HG03139 (cell line): ENCODE measurements around the gene ZNF407.

Source experiments
- ATAC-seq: cut with Tn5 transposase; IDR thresholded peaks from one replicate; pipeline ENCODE4 v1.9.1; 2021; ENCODE audit not compliant: unreplicated experiment

Gene ZNF407

DNA sequence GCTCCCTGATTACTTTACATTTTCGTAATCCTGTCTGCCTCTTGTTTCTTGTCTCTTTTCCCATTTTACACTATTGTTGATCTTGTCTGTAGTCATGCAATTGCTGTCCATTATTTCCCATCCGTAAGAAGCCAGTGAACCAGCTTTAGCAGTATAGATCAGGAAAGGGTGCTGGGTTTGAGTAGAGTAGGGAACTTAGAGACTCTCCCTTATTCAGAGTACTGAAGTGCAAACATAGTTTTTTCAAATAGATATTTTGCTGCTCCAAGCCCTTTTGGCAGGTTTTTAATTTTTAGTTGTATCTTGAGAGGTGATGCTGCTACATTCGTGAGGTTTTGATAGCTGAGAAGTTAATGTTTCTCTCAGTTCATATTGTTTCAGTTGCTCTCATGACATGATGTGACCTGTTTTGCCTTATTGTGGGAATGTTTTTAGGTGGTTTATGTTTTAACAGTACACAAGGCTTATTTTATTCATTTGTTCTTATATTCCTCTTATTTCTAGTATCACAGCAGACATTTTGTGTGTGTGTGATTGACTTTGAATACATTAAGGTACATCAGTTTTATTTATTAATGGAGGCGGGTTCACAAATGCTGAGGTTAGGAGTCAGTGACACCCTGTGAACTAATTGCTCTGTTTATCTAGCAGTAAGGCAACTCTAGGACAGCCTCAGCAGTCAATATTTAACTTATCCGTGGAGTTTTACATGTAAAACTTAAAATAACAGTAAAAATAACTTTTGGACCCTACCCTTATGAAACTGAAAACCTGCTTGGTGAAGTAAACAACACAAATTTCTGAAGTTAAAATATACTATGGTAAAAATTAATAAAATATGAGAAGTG is 118.4 kb downstream of the ZNF407 start:
- ATAC-seq = no peak

DNA sequence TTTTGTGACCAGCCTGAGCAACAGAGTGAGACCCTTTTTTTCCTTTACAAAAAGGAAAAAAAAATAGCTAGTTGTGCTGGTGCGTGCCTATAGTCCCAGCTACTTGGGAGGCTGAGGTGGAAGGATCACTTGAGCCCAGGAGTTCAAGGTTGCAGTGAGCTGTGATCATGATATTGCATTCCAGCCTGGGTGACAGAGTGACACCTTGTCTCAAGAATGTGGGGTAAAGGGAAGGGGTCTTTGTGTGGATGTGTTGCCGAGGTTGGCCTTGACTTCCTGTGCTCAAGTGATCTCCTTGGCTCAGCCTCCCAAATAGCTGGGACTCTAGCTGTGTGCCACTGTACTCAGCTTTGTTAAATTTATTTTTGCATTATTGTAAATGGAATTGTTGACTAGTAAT is 120.6 kb downstream of the ZNF407 start:
- ATAC-seq = no peak

DNA sequence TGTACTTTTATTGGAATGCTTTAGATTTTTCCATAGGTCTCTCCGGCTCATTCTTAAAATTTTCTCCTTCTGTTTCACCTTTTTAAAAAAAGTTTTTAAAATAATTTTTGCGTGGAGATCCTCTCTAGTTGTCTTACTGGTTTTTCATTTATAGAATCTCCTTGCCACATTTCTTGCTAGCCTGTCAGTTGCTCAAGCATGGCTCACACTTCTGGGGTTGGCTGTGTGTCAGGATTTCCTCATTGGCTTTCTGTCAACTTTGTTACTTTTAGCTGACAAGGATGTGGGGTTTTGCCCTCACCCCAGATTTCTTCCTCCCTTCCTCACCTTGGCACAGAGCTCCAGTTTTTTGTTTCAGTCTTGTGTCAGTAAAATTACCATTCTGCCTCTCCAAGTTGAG is 124.6 kb downstream of the ZNF407 start:
- ATAC-seq = no peak

- ATAC-seq = no peak
Measured at GRCh38 chr18:74724186-74724585, 126.5 kb downstream of the ZNF407 start.

DNA sequence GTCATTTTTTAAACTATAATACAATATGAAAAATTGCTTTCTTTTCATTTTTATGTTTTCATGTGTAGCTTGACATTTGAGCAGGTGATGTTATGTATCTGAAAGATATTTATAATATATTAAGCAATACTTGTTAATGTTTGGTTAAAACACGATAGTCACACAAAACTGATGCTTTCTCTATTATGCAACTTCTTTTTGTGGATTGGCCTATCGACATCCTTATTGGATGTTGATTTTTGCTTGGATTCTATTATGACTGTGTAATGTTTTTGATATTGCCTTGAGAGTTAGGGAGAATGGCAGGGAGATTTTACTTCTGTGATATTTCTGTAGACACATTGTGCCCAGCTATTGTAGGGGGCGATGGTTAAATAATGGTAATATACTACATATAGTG is 128.0 kb downstream of the ZNF407 start:
- ATAC-seq = no peak

DNA sequence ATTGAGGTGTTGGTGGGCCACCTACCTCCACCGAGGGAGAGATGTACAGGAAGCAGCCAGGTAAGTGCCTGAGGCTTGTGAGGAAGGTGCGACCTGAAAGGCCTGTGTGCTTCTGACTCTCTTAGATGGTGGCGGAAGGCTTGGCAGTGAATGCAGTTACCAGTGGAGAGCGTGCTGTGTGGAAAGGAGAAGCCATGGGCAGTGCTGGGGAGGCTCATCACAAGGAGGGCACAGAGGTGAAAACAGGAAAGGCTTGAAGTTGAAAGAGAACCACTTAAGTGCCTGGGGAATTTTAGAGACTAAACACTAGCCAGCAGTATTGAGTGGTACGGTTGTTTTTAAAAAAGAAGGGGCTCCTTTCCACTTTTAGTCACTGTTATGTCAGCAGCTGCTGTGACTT is 130.9 kb downstream of the ZNF407 start:
- no peak for ATAC-seq

GRCh38 chr18:74731097-74731496 is 133.4 kb downstream of the ZNF407 start:
- ATAC-seq = no peak

DNA sequence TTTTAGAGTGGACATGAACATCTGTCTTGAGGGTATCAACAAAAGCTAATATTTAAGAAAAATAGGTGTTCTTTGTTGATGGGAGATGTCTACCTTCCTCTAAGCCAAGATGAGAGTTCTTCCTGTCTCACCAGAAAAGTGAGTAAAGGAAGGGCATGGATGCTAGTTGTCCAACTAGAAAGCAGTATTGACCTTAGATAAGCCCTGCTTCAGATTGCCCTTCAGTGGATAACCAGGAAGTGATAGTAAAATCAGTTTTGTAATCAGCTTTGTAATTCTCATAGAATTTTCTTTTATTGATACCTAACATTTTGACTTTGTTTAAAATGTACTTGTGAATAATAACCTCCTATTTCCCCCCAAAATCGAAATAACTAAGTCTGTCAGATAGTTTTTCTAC is 134.7 kb downstream of the ZNF407 start:
- no peak for ATAC-seq

DNA sequence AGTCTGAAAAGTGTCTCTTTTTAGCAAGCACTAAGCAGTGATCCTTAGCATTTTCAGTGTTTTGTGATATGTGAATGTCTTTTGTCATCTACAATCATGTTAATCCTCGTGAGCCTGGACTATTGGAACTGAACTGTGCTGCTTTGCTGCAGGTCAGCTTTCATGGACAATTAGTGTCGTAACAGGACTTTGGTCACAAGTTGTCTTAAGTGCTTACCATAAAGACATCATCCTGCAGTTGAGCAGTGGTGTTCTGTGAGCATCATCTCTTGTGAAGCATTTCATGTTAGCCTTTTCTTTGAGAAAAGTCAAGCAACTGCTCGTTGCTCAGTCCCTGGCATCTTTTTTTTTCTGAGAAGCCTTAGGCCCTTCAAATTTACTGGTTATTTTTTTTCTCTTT is 135.9 kb downstream of the ZNF407 start:
- no peak for ATAC-seq

DNA sequence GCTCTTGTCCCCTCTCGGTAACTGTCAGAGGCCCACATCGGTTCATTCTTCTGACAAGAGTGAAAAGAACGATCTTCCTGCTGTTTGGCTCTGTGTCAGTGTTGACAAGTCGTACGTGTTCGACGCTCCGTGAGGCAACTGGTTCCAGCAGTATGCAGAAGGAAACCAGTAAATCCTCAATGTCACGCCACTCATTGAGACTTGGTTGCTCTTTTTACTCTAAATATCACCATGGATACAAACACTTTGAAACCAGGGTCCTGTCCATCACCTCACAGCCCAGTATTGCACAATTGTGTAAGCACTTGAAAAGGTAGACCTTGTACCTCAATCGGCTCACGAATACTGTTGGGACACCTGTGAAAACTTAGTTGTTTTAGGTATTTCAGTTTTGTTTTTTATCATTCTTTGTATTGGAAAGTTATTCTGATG is 136.4 kb downstream of the ZNF407 start:
- ATAC-seq = no peak

DNA sequence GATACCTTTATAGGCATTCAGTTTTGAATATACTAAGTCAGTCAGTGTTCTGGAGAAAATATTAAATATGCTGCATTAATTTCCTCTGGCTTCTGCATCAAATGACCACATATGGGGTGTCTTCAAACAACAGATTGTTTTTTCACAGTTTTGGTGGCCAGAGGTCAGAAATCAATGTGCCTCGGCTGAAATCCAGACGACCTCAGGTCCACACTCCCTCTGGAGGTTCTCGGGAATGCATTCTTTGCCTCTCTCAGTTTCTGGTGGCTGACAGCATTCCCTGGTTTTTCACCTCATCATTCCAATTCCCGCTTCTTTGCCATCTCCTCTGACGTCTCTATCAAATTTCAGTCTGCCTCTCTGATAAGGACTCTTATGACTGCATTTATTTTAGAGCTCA is 142.3 kb downstream of the ZNF407 start:
- no peak for ATAC-seq

DNA sequence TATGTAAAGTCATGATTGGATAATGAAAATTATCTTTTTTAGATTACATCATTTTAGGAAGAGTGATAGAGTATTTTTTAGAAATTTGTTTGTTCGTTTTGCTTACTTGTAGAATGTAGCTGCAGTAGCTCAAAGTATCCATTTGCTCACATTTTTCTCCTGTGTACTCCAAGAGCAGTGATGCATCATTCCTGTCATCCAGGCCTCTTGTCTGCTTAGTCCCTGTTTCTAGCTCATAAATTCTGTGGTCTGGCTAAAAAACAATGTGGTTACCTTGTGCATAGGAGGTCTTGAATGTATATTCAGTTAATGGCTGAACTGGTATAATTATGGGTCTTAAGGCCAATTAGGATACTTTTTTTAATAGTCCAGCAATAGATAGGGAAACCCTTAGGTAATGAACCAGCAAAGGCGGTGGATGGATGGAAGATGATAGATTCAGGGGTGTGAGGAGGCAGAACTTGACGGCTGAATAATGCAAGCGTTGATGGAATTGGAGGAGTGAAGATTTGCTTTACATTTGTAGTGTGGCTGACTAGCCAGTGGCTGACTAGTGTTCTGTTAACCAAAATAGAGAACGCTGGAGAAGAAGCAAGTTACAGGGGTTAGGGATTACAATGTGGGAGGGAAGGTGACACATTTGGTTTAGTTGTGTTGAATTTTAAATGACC is 145.0 kb downstream of the ZNF407 start:
- ATAC-seq = no peak

- ATAC-seq = no peak
Measured at GRCh38 chr18:74745633-74746403, 148.1 kb downstream of the ZNF407 start.

- ATAC-seq = no peak
Measured at GRCh38 chr18:74748809-74749208, 151.1 kb downstream of the ZNF407 start.

GRCh38 chr18:74758995-74759394 is 161.3 kb downstream of the ZNF407 start:
- no peak for ATAC-seq

GRCh38 chr18:74760026-74760425 is 162.4 kb downstream of the ZNF407 start:
- ATAC-seq = no peak

DNA sequence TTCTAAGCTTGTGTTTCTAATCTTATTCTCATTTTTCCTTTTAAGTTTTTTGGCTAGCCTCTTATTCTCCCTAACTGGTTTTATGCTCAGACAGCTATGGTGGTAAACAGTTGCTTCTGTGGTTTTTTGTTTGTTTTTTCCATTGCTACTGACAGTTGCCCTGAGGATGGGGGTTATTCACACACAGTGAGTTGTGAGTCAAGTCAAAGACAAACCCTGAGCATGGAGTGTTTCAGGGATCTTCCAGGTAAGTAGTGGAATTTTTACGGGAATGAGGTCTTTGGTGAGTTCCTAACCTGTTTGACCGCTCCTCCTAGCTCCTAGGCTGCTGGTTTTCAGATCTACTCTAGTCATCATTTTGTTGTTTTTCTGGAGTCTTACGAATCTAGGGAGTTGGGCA is 162.8 kb downstream of the ZNF407 start:
- ATAC-seq = no peak

DNA sequence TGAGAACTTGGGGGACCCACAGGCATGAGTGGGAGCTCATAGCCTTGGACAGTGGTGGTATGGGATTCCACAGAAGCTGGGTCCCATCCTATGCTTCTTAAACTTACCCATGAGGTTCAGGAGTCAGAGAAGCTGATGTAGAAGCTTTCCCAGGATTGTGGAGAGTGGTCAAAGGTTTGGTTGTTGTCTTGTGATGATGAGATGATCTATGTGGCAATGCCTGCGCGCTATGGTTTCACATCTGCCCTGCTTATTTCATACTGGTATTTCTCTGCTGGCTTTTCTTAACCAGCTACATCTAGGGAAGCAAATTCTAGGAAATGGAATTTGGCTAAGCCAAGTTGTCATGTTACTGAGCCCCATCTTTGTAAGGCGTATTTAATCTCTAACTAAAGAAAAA is 168.6 kb downstream of the ZNF407 start:
- no peak for ATAC-seq

DNA sequence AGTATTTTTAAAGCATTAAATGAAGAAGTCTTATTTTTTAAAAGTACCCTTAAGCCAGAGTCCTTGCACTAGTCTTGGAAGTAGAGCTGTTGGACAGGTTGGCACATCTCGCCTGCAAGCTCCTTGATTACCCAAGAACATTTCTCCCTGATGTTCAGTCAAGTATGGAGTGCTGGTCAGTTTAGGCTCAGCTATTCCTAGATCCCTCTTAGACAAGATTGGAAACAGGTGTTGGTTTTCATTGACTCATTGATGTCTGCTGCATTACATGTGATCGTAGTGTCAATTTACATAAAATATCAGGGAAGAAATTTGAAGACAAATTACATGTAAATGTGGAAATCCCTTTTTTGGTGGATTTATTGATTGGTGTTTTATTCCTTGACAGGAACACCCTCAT is 170.4 kb downstream of the ZNF407 start:
- ATAC-seq = no peak

DNA sequence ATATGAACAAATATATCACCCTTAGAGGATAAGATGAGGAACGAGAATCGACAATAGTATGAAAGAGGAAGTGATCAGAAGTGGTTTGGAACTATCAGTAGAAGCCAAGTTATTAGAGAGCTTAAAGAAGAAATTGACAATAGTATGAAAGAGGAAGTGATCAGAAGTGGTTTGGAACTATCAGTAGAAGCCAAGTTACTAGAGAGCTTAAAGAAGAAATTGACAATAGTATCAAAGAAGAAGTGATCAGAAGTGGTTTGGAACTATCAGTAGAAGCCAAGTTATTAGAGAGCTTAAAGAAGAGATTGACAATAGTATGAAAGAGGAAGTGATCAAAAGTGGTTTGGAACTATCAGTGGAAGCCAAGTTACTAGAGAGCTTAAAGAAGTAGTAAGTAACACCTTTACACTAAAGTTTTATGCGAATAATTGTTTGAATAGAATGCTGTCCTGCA is 175.5 kb downstream of the ZNF407 start:
- no peak for ATAC-seq

- no peak for ATAC-seq
Measured at GRCh38 chr18:74774486-74774885, 176.8 kb downstream of the ZNF407 start.

- ATAC-seq = no peak
Measured at GRCh38 chr18:74775239-74775638, 177.6 kb downstream of the ZNF407 start.
